ENCODE results near the gene STT3B. TPM values are rescaled to one million over a fixed set of nuclear protein-coding genes. Genes with fewer than 3 reads are reported as not detected.

Gene STT3B
- total RNA-seq, 1 experiment from 2014 or later, result 105 TPM

DNA sequence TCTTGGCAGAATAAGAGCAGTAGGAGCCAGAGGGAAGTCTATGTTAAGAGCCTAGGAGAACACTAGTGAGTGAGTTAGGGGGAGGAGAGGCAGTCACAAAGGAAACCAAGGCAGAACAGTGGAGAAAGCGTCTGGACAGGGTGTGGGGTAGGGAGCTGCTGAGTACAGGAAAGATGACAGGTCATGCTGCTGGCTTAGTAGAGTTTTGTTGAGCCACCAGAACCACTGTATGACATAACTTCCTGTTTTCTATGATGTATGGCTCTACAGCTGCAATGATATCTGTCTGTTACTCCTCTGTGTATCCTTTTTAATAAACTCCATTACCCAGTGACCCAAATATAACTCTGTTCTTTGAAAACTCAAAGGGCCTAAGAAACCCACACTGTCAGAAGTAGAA lies 10.6 kb upstream of the STT3B start:
- ChIA-PET CTCF (no interaction called here), POLR2A (no interaction called here)
- Histone ChIP-seq H3K36me3 (ENCODE audit: control insufficient read depth, insufficient read depth, low read length) (no peaks in the 10 kb centered on the region), H3K9me3 (ENCODE audit: control insufficient read depth, insufficient read depth, low read depth, low read length) (no peaks in the 10 kb centered on the region), H3K4me1 (ENCODE audit: control insufficient read depth, insufficient read depth, low read length) (no peaks in the 10 kb centered on the region), H3K27ac (ENCODE audit: low read length) (no peak overlapping the region), H3K27me3 (ENCODE audit: control insufficient read depth, insufficient read depth, low read length) (no peaks in the 10 kb centered on the region; the same call in 1 of the 2 replicates), H3K4me3 (ENCODE audit: low read depth in 2 of 2, low read length in 2 of 2) (no peak overlapping the region)
- in situ Hi-C loops (cut with HindIII; ENCODE audit: low pct_unique_long_range_greater_than_20kb, low sequenced_read_pairs) (no loop called here), intact Hi-C loops (cut with micrococcal nuclease; ENCODE audit: unreplicated experiment) (no loop called here)
- no peak for TF ChIP-seq TCF7L2 (IDR thresholded peaks at IDR 0.05; ENCODE audit: low read depth, low read length)
- TF ChIP-seq, protein P1, sequence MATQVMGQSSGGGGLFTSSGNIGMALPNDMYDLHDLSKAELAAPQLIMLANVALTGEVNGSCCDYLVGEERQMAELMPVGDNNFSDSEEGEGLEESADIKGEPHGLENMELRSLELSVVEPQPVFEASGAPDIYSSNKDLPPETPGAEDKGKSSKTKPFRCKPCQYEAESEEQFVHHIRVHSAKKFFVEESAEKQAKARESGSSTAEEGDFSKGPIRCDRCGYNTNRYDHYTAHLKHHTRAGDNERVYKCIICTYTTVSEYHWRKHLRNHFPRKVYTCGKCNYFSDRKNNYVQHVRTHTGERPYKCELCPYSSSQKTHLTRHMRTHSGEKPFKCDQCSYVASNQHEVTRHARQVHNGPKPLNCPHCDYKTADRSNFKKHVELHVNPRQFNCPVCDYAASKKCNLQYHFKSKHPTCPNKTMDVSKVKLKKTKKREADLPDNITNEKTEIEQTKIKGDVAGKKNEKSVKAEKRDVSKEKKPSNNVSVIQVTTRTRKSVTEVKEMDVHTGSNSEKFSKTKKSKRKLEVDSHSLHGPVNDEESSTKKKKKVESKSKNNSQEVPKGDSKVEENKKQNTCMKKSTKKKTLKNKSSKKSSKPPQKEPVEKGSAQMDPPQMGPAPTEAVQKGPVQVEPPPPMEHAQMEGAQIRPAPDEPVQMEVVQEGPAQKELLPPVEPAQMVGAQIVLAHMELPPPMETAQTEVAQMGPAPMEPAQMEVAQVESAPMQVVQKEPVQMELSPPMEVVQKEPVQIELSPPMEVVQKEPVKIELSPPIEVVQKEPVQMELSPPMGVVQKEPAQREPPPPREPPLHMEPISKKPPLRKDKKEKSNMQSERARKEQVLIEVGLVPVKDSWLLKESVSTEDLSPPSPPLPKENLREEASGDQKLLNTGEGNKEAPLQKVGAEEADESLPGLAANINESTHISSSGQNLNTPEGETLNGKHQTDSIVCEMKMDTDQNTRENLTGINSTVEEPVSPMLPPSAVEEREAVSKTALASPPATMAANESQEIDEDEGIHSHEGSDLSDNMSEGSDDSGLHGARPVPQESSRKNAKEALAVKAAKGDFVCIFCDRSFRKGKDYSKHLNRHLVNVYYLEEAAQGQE (IDR thresholded peaks at IDR 0.05; ENCODE audit: insufficient read depth in 1 of 2, low read depth in 2 of 2, low read length in 1 of 2), result no peak
- TF ChIP-seq, protein P2, sequence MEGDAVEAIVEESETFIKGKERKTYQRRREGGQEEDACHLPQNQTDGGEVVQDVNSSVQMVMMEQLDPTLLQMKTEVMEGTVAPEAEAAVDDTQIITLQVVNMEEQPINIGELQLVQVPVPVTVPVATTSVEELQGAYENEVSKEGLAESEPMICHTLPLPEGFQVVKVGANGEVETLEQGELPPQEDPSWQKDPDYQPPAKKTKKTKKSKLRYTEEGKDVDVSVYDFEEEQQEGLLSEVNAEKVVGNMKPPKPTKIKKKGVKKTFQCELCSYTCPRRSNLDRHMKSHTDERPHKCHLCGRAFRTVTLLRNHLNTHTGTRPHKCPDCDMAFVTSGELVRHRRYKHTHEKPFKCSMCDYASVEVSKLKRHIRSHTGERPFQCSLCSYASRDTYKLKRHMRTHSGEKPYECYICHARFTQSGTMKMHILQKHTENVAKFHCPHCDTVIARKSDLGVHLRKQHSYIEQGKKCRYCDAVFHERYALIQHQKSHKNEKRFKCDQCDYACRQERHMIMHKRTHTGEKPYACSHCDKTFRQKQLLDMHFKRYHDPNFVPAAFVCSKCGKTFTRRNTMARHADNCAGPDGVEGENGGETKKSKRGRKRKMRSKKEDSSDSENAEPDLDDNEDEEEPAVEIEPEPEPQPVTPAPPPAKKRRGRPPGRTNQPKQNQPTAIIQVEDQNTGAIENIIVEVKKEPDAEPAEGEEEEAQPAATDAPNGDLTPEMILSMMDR (IDR thresholded peaks at IDR 0.05), result no peak
- TF ChIP-seq POLR2AphosphoS5 (IDR thresholded peaks at IDR 0.05; ENCODE audit: low read depth, low read length), result no peak
- no peak for TF ChIP-seq SIN3A (IDR thresholded peaks at IDR 0.05; ENCODE audit: borderline replicate concordance, insufficient read depth, low read depth, low read length)
- no peak for ATAC-seq
- DNase-seq (ENCODE audit: low read depth, low spot score), result no peak
- no TSS peak for BruUV-seq (replicated peaks)

DNA sequence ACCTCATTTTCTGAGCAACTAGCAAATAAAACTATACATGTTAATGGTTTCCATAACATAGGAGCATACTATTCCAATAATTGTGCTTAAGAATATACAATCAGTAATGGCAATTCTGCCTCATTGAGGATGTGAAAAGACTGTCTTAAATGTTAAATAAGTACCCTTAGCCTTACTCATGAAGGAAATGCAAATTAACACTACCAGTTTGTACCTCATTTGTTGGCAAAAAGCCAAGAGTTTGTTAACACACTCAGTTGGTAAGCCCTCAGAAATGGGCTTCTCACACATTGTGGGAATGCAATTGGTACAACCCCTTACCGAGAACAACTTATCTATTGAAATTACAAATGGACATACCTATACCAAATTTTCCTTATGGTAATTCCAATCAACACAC lies 9.2 kb upstream of the STT3B start:
- Histone ChIP-seq H3K4me1 (ENCODE audit: control insufficient read depth, insufficient read depth, low read length) (no peaks in the 10 kb centered on the region), H3K27me3 (ENCODE audit: control insufficient read depth, insufficient read depth, low read length) (no peaks in the 10 kb centered on the region; the same call in 1 of the 2 replicates), H3K4me3 (ENCODE audit: low read depth in 2 of 2, low read length in 2 of 2) (no peak overlapping the region), H3K9me3 (ENCODE audit: control insufficient read depth, insufficient read depth, low read depth, low read length) (no peaks in the 10 kb centered on the region), H3K27ac (ENCODE audit: low read length) (no peak overlapping the region), H3K36me3 (ENCODE audit: control insufficient read depth, insufficient read depth, low read length) (no peaks in the 10 kb centered on the region)
- ChIA-PET CTCF (no interaction called here), POLR2A (no interaction called here)
- DNase-seq (ENCODE audit: low read depth, low spot score) (no peak), ATAC-seq (no peak)
- in situ Hi-C loops (cut with HindIII; ENCODE audit: low pct_unique_long_range_greater_than_20kb, low sequenced_read_pairs), result no loop called here
- intact Hi-C loops (cut with micrococcal nuclease; ENCODE audit: unreplicated experiment), result no loop called here
- TF ChIP-seq, protein P1 (IDR thresholded peaks at IDR 0.05; ENCODE audit: insufficient read depth in 1 of 2, low read depth in 2 of 2, low read length in 1 of 2), result no peak
- no peak for TF ChIP-seq SIN3A (IDR thresholded peaks at IDR 0.05; ENCODE audit: borderline replicate concordance, insufficient read depth, low read depth, low read length)
- TF ChIP-seq POLR2AphosphoS5 (IDR thresholded peaks at IDR 0.05; ENCODE audit: low read depth, low read length), result no peak
- no peak for TF ChIP-seq TCF7L2 (IDR thresholded peaks at IDR 0.05; ENCODE audit: low read depth, low read length)
- TF ChIP-seq, protein P2 (IDR thresholded peaks at IDR 0.05), result no peak
- BruUV-seq (replicated peaks), result no TSS peak

All from Panc1 (cell line).